HG02610 (cell line): Measurements from ENCODE around the gene KCNMB2.

Source experiments
- ATAC-seq: cut with Tn5 transposase; IDR thresholded peaks from one replicate; pipeline ENCODE4 v1.9.1; 2021; ENCODE audit warnings: mild to moderate bottlenecking, moderate library complexity; ENCODE audit not compliant: unreplicated experiment

Gene KCNMB2

DNA sequence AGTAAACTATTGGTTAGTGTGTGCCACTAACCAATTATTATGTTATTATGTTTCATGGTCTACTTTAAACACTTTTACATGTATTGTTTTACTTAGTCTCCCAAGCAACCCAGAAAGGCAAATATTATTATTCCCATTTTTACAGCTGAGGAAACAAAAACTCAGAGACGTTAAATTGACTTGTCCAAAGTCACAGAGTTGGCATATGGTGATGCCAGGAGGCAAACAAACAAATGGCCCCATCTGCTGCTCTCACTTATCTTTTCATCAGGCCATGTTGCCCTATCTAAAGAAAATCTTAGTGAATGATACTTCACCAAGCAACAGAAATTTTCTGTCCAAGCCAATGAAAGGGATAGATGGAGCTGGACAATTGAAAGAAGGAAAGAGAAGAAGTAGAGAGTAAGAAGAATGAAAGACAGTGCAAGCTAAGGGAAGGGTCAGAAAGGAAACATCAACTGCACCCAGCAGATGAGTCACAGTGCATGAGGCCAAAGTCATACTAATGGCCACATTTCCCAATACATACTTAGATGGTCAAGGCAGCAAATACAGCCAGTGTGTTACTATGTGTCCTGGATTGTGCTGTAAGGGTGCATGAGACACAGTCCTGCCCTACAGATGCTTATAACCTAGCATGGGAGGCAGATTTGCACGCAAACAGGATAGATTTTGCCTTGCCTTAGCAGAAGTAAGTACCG is 266.9 kb downstream of the KCNMB2 start:
- no peak for ATAC-seq

- ATAC-seq, result no peak
Observed at GRCh38 chr3:178804606-178805005, 268.4 kb downstream of the KCNMB2 start.

DNA sequence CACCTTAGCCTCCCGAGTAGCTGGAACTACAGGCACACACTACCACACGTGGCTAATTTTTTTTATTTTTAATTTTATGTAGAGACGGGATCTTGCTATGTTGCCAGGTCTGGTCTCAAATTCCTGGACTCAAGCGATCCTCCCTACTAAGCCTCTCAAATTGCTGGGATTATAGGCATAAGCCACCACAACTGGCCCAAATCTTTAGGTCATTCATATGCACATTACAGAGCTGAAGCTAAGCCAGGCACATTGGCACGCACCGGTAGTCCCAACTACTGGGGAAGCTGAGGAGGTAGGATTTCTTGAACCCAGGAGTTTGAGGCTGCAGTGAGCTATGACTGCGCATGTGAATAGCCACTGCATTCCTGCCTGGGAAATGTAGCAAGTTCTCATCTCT is 269.5 kb downstream of the KCNMB2 start:
- no peak for ATAC-seq

DNA sequence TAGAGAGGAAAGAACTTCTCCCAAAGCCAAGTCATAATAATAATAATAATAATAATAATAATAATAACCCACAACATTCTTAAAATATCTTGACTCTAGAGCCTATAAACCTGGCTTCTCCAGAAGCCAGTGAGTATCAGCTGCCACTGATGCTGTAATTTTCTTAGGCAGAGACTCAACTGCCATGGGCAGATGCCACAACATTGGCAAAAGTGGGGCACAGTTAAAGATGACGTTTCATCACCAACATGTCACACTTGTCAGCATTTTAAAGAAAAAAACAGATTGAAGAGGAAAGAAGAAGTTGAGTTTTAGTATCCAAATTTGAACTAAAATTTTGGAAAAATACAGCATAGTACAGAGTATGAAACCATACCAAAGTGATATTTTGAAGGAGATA is 270.4 kb downstream of the KCNMB2 start:
- ATAC-seq, result no peak

- ATAC-seq, result no peak
Observed at GRCh38 chr3:178807694-178808093, 271.5 kb downstream of the KCNMB2 start.

DNA sequence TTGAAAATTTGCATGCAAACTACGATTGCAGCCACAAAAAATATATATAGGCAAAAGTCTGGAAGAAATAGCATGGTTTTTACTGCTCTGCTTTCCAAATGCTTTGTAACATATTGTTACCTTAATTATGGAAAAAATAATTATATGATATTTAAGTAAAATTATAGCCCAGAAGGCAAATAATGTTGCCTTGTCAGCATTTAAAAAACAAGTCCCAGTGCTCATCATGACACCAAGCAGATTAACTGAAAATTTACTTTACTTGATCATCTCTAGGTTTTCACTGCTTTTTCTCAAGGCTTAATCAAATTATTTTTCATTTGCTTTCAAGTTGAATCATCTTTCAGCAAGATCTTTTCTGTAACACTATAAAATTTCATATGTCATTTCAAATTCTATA is 272.5 kb downstream of the KCNMB2 start:
- no peak for ATAC-seq

- ATAC-seq, result no peak
Observed at GRCh38 chr3:178810181-178810580, 273.9 kb downstream of the KCNMB2 start.

GRCh38 chr3:178822722-178823121 is 286.5 kb downstream of the KCNMB2 start:
- ATAC-seq, result no peak

GRCh38 chr3:178823150-178823549 is 286.9 kb downstream of the KCNMB2 start:
- no peak for ATAC-seq

DNA sequence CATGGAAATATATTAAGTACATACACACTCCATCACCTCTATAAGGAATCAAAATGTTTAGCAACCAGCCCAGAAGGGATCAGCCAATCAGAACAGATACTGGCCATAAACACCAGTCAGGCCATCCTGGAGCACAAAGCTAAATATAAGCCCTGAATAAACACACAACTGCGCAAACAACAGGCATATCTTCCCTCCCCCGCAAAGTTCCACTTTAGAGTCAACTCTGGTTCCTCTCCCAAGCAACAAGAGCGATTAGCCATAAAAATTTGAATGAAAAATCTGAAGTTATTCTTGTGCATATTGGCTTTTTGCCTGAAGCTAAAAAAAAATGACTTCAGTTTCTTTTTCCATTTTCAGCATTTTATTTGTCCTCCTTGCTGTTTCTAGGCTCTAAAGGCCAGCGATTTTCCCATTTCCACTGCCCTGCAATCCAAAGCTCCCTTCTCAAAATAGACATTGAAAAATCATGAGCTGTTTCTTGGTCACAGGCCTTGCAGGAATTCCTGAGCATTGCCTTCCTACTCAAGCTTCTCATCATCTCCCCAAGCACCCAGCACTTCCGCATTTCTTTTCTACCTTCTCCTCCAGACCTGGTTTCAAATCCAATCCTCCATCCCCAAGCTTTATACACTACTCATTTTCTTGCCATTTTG is 287.5 kb downstream of the KCNMB2 start:
- no peak for ATAC-seq

DNA sequence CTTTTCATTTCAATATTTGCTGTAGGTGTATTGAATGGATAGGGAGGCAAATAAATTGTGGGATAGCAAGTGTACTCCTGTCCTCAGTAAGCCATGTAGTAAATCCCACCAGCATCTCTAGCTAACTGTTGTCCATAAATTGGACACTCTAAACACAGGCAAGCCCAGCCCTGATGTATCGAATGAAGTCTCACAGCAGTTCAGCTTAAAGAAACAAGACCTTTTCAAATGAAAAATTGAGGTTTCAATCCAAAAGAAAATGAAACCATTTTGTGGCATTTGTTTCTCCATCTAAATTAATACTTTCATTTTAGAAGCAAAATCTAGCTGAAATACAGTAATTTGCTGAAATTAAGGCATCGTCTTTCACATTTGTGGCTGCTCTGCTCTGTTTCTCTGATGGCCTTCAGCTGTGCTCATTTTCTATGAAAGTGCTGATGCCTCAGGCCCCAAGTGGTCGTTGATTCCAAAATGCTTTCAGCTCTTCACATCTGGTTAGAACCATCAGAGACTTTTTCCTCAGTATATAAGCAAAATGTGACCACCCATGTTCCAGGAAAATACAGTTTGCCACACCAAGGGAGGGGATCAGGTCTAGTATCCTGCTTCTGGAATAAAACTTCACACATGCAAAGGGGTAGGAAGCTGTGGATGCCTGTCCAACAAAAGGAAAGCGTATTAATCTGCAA is 290.3 kb downstream of the KCNMB2 start:
- no peak for ATAC-seq

DNA sequence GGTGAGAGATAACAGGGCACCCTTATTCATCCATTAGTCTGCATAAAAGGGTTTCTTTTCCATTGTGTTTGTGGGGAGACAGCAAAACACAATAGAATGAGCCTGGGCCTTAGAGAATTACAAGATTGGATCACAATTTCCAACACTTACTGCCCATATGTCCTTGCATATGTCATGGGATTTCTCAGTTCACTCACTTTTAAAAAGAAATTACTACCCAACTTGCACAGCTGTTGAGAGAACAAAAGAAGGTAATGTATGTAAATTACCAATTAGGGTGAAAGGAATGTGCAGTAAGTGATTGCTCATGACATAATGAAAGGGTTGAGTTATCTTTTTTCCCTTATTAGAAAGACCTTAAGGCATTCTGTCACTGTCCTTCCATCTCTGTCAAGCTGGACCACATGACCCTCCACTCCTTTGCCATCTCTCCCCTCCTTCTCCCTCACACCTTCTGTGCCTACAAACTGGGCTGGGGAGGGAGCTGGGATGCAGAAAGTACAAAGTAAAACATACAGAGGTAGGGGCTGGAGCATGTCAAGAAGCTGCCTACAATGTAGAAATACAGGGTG is 291.1 kb downstream of the KCNMB2 start:
- no peak for ATAC-seq

DNA sequence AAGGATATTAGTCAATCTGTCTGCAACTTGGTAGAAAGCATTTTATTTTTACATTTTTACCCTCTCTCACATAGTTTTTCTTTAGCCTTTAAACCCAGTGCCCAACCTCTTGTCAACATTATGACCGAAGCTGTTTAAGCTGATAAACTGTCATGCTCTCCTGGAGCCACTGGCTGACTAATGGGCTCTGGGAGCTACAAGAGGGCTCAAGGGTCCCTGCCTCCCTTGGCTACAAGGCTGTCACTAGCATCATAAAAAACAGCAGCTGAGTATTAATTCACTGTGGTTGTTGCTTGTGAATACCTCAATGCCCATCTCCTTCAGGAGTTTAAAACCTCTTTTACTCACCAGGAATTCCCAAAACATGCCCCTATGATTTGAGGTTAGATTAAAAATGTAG is 297.5 kb downstream of the KCNMB2 start:
- ATAC-seq, result no peak

DNA sequence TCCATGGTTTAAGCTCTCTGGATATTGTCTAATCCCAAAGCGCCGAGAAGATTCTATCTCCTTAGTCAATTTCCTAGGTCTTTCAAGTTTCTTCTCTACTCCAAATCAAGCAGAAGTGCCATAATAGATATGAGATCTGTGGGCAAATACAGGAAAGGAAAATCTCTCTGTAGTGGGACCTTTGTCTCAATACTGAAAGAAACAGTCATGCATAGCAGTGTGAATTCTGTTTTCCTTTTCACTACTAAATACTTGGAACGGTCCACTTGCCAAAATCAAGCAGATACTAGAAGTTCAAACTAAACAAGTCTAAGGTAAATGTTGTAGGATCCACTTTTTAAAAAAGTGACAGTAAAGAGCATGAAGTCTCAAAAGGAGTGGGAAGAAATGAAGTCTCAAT is 298.8 kb downstream of the KCNMB2 start:
- ATAC-seq, result no peak

DNA sequence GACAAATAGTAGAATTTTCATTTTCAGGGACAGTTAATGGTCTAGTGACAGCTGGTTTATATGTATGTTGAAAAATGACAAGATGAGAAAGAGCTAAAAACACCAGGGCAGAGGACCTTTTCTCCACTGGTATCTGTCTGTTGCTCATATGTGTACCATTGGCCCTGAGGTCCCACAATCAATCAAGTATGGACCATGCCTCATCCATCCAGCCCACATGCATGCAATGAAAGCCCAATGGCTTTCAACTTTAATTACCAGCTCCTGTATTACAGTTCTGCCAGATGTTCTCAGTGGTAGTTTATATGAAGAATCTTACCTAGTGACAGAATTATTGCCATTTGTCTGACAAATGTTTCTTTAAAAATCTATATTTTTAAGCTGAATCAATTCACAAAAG is 301.3 kb downstream of the KCNMB2 start:
- ATAC-seq, result no peak

DNA sequence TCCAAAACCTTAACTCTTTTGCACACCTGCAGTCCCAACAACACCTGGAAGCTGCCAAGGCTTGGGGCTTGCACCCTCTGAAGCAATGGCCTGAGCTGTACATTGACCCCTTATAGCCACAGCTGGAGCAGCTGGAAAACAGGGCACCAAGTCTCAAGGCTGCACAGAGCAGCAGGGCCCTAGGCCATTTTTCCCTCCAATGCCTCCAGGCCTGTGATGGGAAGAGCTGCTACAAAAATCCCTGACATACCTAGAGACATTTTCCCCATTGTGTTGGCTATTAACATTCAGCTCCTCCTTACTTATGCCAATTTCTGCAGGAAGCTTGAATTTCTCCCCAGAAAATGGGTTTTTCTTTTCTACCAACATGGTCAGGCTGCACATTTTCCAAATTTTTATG is 304.4 kb downstream of the KCNMB2 start:
- no peak for ATAC-seq

DNA sequence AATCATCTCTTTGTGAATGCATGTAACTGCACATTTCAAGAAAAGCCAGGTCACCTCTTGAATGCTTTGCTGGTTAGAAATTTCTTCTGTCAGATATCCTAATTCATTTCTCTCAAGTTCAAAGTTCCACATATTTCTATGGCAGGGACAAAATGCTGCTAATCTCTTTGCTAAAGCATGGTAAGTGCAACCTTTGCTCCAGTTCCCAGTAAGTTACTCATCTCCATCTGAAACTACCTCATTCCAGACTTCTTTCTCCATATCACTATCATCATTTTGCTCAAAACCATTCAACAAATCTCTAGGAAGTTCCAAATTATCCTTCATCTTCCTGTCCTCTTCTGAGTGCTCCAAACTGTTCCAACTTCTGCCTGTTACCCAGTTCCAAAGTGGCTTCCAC is 304.8 kb downstream of the KCNMB2 start:
- no peak for ATAC-seq

DNA sequence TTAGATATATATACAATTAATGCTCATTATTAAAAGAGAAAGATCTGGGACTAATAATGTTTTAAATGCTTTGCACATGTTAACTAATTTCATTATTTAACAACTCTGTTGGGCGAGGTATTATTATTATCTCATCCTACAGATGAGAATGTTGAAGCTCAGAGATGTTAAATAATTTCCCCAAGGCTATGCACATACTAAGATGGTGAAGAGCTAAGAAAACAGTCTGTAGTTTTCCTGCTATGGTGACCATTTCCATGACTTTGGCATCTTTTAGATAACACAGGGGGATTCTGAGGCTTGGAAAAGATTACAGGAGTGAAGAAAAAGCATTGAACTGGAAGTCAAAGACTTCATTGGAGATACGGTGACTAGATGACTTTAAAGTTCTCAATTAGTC is 308.7 kb downstream of the KCNMB2 start:
- no peak for ATAC-seq

DNA sequence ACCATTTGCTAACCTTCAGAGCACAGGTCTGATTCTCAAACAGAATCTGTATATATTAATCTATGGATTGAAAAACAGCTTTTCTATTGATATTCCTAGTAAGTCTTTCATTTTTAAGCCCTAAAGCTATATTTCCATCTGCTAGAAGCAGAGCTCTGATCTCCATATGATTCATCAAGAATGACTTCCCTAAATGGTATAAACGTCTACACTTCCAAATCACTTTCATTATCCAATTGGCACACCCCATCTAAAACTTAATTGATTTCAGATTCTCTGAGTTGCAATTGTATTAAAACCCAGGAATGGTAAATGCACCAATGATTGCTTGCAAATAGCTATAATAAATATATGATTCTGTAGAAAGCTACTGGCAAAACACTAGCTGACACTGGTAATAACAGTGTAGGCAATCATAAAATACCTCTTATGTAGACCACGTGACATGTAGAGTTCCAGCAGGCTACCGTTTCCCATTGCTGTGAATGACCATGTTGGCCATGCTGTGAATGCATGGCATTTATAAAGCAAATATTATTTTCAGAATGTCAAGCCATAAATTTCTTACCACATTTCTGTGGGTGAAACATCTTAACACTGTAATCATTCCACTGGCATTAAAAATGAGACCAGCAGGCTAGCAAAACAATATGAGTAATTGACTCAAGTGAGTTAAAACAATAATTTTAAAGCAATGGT is 309.3 kb downstream of the KCNMB2 start:
- no peak for ATAC-seq

DNA sequence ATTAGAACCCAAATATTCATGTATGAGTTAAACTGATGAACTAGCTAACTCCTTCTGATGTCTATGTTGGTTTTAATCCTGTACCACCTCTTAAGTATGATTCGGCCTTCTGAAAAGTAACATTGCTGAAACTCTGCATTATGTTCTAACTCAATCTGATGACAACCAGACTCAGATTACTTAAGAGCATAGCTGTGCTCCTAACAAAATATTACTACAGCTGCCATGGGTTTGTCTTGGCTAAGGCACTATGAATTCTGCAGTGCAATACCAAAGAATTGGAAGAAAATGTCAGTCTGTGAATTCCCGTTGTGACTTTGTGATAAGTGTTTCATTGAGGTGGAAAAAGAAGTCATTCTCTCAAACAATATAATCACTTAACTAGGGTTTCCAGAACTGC is 311.0 kb downstream of the KCNMB2 start:
- ATAC-seq, result no peak

DNA sequence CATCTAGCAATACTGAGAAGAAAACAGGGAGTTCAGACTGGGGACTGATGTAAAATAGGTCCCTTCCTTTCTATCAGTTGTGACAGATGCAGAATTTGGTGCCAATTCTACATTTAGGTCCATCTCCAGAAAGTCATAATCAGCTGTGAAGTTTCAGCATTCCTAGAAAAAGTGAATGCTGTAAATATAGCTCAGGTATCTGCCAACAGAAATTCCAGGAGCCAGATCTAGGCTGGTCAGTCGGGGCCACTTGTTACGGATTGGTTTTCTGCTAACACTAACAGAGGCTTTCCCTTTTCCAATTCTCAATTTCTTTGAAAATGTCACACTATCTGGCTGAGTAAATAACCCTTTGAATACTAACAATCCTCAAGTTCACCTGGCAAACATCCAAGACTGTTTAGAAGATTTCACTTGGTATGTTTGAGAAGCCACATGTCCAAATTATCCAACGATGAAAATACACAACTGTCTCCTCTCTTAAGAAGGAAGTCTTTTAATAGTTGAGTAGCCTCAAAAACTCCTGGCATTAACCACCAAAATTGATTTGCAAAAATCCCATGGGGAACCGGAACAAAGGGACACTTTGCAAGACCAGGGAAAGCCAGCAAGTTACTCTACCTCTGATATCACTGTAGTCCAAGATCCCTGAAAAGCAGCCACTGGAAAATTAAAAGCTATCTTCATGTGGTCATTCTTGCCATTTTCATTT is 313.1 kb downstream of the KCNMB2 start:
- no peak for ATAC-seq
